Stromal cell of bone marrow (primary cell): ENCODE data around the gene RIC8B.

Experiments
- DNase-seq: peaks from one replicate; pipeline ENCODE4 v3.0.0-alpha.2; 2012; ENCODE audit warnings: low read depth

Gene RIC8B

DNA sequence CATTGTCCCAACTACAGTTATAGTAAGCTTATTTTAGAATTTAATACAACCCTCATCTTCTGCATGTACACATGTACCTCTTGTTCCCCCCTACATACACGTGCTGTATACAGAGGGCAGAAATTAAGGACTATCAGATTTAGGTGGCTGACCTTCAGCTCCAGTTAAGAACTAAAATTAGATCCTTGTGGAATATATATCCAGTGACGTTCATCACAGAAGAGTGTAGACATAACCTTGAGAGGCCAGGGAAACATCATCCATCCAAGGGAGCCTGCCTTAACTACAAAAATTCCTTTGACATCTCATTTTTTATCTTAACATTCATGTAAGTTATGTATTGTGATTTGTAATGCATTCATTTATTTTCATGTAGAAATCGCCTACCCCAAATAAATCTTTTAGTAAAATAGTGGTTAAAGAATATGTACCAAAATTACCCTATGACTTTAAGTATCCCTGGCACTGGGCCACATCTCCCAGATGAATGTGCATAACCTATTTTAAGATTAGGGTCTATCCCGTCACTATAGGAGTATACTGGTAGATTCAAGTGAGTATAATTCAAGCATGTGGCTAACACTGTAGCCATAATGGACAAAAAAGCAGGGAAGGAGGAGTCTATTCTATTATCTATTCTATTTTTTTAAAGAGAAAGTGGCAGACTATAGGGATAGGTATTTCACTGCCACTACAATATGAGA is 27.5 kb downstream of the RIC8B start:
- no peak for DNase-seq

GRCh38 chr12:106804668-106805067 is 30.2 kb downstream of the RIC8B start:
- DNase-seq: no peak

- DNase-seq: peak; percentile 0
Observed at GRCh38 chr12:106814714-106815113, 40.2 kb downstream of the RIC8B start.

GRCh38 chr12:106815741-106816140 is 41.3 kb downstream of the RIC8B start:
- no peak for DNase-seq

- DNase-seq: no peak
Observed at GRCh38 chr12:106816231-106816630, 41.7 kb downstream of the RIC8B start.

- DNase-seq: no peak
Observed at GRCh38 chr12:106819991-106820390, 45.5 kb downstream of the RIC8B start.

GRCh38 chr12:106831699-106832098 is 57.2 kb downstream of the RIC8B start:
- no peak for DNase-seq

DNA sequence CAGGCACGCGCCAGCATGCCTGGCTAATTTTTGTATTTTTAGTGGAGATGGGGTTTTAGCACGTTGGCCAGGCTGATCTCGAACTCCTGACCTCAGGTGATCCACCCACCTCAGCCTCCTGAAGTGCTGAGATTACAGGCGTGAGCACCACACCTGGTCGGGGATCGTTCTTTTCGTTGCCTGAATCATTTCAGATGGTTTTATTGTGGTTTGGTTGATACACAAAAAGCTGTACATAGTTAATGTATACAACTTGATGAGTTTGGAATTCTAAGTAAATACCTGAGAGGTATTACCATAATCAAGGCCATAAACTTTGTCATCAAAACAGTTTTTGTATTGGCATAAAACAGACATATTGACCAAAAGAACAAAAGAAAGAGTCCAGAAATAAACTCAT is 63.3 kb downstream of the RIC8B start:
- no peak for DNase-seq

GRCh38 chr12:106839333-106839732 is 64.9 kb downstream of the RIC8B start:
- DNase-seq: no peak

DNA sequence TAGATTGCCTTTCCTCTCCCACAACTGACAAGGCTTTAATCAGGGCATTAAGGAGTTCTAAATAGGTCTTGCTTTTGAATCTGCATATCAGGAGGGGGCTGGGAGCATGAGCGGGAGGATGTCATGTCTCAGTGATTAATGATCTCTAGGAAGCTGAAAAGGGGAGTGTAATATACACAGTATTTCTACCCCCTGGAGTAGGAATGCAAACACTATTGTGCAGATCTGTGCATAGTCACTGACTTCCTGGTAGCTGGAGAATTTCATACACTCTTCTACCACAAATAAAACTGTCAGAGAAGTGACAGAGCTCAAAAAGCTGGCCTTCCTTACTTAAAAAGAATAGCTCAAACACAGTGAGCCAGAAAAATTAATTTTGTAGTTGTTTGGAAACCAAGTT is 65.8 kb downstream of the RIC8B start:
- DNase-seq: no peak

- DNase-seq: peak; percentile 26
Observed at GRCh38 chr12:106841510-106842302, 67.2 kb downstream of the RIC8B start.

DNA sequence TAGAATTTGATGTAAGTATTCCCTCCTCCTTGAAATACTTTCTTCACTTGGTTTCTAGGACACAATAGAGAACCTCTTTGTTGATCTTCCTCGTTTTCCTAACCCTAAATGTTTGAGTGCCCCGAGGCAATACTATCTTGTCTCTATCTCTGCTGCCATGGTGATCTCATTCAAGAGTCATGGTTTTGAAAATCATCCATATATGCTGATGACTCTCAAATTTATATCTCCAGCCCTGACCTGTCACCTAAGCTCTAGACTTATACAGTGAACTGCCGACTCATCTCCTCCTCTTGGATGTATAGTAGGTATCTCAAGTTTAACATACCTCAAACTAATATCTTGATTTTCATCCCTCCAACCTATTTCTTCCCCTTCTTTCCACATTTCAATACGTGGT is 71.4 kb downstream of the RIC8B start:
- no peak for DNase-seq

DNA sequence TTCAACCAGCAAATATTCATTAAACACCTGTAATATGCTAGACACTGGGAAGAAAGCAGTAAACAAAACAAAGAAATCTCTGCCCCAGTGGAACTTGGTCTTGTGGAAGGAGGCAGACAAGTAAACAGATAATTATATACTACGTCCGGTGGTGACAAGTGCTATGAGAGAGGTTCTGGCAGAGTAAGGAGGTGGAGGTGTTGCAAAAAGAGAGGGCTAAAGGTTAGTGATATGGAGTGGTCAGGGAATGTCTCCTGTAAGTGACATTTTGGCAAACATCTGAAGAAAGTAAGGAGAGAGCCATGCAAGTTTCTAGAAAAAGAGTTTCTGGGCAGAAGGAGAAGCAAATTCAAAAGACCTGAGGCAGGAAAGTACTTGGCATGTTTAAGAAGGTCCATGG is 73.4 kb downstream of the RIC8B start:
- DNase-seq: no peak

GRCh38 chr12:106851306-106851705 is 76.8 kb downstream of the RIC8B start:
- DNase-seq: no peak

DNA sequence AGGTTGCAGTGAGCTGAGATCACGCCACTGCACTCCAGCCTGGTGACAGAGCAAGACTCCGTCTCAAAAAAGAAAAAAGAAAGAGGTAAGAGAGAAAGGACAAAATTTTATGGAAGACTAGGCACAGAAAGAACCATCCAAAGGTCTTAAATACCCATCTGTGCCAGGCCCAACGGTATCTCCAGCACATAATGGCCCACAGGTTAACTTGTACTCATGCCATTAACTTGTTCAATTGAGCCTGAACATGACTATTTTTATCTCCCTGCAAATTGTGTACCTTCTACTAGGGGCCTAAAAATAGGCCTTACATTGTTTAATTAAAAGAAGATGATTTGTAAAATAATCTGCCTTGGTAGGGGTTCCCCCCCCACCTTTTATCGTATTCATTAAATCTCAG is 80.2 kb downstream of the RIC8B start:
- no peak for DNase-seq

DNA sequence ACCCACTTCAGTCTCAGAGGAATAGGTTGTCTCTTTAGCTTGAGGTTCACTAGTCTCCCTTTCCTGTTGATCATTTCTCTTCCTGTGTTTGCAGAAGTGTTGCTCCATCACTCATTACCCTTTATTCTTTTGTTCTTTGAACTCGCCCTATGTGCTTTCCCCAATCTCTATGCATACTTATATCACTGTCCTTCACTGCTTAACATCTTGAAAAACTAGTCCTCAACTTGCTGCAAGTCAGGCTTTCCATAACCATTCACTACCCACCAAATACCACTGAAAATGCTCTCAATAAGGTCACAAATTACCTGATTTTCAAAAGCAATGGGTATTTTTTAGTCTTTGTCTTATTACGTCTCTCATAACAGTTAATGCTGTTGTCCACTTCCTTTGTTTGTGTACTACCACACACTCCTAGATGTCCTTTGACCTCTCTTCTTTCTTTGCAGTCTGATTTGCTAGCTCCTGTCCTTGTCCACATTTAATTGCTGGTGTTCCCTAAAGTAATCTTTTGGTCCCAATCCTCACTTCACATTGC is 80.8 kb downstream of the RIC8B start:
- no peak for DNase-seq

GRCh38 chr12:106861984-106862916 is 87.8 kb downstream of the RIC8B start:
- peak; percentile 71 for DNase-seq

DNA sequence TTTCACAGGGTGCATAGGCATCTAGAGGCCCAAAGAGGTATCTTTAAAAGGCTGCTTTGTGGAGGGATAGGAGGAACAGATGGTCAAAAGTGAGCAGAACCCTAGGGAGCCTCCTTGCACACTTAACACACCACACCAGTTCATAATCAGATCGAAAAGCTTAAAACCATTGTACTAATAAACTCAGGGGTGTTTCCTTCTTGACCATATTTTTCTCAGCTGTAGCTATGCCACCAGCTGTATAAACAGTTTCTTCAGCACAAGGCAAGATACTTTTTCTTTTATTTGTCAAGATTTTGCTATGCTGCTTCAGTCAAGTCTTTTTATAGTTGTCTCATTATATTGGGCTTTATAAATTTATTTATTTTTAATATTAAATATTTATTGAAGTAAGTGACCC is 88.7 kb downstream of the RIC8B start:
- no peak for DNase-seq

- DNase-seq: no peak
Observed at GRCh38 chr12:106865683-106866082, 91.2 kb downstream of the RIC8B start.

GRCh38 chr12:106866426-106867080 is 92.1 kb downstream of the RIC8B start:
- DNase-seq: no peak

DNA sequence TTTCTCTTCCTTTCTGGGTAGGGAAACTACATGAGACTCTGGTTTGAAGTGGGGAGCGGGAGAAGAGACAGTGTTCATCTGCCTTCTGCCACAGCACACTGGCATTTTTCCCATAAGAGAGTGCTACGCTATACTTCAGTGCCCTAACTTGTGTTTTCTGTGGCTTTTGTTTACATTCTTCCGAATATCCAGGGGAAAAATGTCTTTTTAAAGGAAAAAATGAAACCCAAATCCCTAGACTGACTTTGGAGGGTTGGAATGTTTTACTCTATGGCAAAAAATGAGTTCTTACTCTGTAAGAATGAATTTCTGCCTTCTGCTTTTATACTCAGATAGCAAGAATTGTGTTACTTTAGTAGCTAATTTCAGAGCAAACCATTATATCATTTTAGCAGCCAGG is 93.2 kb downstream of the RIC8B start:
- DNase-seq: no peak
